Stimulated activated CD8-positive, alpha-beta memory T cell treated with anti-CD3 and anti-CD28 coated beads, Interleukin-4, amount 100 ng/mL, for 24 hours (primary cell): ENCODE results near the gene MBTPS1.
"Not testable (repeated sequence)": the region's sequence is repeated elsewhere in the genome, so short reads cannot be mapped to it uniquely, and the experiment has no call there.

ENCODE experiments used
- DNase-seq: peaks from one replicate; pipeline ENCODE4 v3.0.0-alpha.2; 2020; ENCODE audit warnings: low read depth

MBTPS1 gene

DNA sequence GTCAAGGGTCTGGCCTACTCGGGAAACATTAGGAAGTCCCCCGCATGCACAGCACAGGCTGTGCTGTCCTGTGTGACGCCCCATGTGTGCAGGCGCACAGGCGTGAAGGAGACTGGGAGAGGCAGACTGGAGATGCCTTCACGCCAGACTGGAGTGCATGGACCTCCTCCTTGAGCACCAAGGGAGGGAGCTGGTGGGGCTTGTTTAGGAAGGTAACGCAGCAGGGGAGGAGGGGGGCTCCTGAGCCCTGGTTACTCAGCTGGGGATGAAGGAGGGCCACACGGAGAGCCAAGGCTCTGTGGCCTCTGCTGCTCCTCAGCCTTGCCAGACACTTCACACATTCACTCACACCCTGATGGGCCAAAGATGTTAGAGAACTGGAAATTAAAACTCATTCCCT is 20.5 kb upstream of the MBTPS1 start:
- no peak for DNase-seq

- DNase-seq = no peak
Observed at GRCh38 chr16:84136331-84137125, 19.8 kb upstream of the MBTPS1 start.

DNA sequence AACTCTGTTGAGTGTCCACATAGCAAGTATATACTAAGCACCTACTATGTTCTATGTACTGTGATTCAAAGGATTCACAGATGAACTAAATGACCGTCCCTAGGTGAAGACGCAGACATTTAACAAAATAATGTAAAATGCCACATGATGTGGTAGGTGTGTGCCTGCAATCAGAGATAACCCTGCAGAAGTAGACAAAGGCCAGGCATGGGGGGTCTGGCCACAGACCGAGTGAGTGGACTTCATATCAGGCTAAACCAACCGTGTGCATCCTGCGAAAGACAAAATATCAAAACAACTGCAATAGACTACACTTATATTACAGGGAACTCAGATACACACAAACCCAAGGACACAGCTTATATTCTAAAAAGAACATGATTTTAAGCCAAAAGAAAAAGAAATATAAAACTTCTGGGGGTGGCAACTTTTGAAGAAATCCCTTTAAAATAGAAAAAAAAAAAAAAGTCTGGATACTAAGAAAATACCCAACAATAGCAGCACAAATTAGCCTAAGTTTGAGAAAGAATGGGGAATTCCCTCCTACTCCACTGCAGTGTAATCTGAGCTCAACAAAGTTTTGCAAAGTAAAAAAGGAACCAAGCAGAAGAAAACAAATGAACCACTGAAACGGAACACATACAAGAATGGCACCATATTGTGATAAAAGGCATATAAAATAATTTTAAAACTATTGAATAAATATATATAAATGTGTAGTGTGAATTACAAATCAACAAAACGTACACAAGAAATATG is 16.0 kb upstream of the MBTPS1 start:
- no peak for DNase-seq

- DNase-seq = no peak
Observed at GRCh38 chr16:84131117-84131516, 14.4 kb upstream of the MBTPS1 start.

GRCh38 chr16:84124257-84125073 is 7.7 kb upstream of the MBTPS1 start:
- DNase-seq = no peak

- no peak for DNase-seq
Observed at GRCh38 chr16:84121007-84121406, 4.3 kb upstream of the MBTPS1 start.

DNA sequence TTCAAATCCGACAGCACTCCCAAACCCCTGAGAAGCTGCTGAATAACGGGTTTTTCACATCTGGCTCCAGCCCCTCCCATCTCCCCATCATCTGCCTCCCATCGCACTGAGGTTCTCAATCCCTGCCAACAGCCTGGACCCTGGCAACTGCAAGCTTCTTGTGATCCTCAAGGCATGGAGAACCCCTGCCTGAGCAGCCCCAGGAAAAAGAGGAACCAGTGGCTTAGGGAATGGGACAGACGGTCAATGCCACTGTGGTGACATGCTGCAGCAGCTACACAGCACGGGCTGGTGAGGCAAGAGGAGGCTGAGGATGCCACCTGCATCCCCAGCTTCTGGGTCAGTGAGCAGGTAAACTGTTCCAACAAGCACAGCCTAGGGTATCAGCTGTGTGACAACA is 3.3 kb upstream of the MBTPS1 start:
- no peak for DNase-seq

DNA sequence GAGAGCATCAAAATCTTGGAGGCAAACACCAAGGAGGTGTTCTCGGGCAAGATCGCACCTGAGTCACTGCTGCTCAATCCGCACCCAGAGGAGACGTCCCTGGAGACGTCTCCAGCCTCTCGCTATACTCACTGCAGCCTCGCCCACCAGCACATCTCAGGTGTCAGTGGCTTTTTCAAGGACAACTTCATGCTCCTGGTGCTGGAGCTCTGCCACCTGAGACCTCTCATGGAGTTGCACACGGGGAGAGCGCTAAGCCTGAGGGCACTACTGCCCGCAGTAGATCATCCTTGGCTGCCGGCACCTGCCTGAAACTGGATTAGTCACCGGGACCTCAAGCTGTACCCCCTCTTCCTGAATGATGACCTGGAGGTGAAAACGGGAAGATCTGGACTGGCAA is 2.6 kb upstream of the MBTPS1 start:
- no peak for DNase-seq

- not testable (repeated sequence) for DNase-seq
Observed at GRCh38 chr16:84118315-84118714, 1.6 kb upstream of the MBTPS1 start.

GRCh38 chr16:84117494-84117843 is 727 bp upstream of the MBTPS1 start:
- peak; percentile 17 for DNase-seq

- DNase-seq = no peak
Observed at GRCh38 chr16:84115919-84116719, 623 bp downstream of the MBTPS1 start.

DNA sequence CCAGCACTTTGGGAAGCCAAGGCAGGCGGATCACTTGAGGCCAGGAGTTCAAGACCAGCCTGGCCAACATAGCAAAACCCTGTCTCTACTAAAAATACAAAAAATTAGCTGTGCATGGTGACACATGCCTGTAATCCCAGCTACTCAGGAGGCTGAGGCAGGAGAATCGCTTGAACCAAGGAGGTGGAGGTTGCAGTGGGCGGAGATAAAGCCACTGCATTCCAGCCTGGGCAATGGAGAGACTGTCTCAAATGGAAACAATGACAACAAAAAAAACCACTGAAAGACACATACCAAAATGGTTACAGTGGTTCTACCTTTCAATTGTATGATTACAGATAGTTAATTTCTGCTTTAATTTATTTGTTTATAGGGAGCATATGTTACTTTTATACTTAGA is 4.8 kb downstream of the MBTPS1 start:
- DNase-seq = not testable (repeated sequence)

DNA sequence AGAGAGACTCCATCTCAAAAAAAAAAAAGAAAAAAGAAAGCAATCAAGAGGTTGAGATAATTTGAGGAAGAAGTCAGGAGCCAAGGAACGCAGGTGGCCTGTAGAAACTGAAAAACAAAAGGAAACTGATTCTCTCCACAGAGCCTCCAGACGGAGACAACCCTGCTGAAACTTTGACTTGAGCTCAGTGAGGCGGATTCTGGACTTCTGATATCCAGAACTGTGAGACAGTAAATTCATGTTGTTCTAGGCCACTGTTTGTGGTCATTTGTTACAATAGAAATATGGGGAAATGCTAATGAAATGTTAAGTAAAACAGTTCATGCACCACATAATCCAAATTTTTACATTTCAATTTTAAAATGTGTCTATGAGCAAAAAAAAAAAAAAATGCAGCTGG is 5.2 kb downstream of the MBTPS1 start:
- DNase-seq = no peak

- DNase-seq = no peak
Observed at GRCh38 chr16:84110527-84110926, 6.2 kb downstream of the MBTPS1 start.

- no peak for DNase-seq
Observed at GRCh38 chr16:84109598-84110335, 7.0 kb downstream of the MBTPS1 start.

DNA sequence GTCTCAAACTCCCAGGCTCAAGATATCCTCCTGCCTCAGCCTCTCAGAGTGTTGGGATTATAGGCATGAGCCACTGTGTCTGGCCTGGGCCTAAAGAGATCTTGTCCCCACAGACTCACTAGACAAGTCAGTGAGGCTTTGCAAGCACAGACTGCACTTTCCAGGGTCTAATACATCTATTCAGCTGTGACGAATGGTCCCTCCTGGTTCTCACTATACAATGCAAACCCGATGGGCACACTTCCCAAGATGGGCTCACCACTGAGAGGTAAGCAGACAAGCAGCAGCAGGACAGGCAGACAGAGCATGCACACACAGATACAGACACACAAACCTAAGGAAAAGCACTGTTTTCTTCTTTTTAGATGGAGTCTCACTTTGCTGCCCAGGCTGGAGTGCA is 8.8 kb downstream of the MBTPS1 start:
- no peak for DNase-seq

- no peak for DNase-seq
Observed at GRCh38 chr16:84105948-84106740, 10.6 kb downstream of the MBTPS1 start.

DNA sequence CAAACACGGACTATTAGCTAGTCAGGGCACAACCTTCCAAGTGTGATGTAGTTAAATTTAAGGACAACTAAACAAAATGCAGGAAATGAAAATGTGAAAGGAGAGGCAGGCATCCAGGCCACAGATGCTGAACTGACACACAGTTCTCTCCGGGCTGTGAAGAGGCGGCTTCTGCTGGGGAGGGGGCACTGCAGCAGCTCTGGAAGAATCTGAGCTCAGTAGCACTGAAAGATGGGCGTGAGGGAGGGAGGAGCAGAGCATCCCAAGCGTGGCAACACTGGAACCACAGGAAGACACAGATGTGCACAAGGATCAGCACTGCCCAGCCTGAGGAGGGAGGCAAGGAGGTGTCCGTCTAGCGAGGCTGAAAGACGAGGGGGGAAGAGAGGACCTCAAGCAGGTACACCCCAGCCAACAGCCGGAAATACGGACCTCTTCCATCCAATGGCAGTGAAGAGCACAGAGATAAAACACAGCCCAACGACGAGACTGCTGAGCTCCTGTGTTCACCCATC is 11.4 kb downstream of the MBTPS1 start:
- no peak for DNase-seq

DNA sequence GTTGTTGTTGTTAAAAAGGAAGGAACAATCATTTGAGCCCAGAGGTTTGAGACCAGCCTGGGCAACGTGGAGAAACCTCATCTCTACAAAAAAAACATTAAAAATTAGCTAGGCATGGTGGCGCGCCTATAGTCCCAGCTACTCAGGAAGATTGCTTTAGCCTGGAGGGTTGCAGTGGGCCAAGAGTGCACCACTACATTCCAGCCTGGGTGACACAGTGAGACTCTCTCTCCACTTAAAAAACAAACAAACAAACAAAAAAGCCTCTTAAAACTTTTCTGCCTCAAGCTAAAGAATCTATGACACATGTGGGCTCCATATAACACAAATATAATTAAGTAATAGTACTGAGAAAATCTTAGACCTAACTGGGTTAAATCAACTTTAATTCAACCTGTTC is 12.5 kb downstream of the MBTPS1 start:
- DNase-seq = no peak

GRCh38 chr16:84103678-84104077 is 13.1 kb downstream of the MBTPS1 start:
- DNase-seq = no peak
